Fibroblast of skin of abdomen (primary cell): ENCODE results near the gene CSN2. TPM values are rescaled to one million over a fixed set of nuclear protein-coding genes. Genes with fewer than 3 reads are reported as not detected.
"Not testable (repeated sequence)": the region's sequence is repeated elsewhere in the genome, so short reads cannot be mapped to it uniquely, and the experiment has no call there.

Experiments used
- DNase-seq: peaks from one replicate; pipeline ENCODE4 v3.0.0-alpha.2; 2013
- polyA plus RNA-seq, 2 experiments: library from polyadenylated mRNA; unstranded; fragments of 120-200 nt; gene quantifications; one replicate each; pipeline ENCODE4 v1.2.1, GENCODE V29; 2013; ENCODE audit not compliant: insufficient read length in 2 of 2

CSN2 gene
- polyA plus RNA-seq (2013, experiment 1 of 2; ENCODE audit: insufficient read length) = not detected
- not detected for polyA plus RNA-seq (2013, experiment 2 of 2; ENCODE audit: insufficient read length)

- DNase-seq = no peak
These were observed at the start of gene CSN2 for GRCh38 chr4:69965628-69966027. CSN2 (minus strand) TSS chr4:69965728; CDS start chr4:69960995, 4,733 bp downstream.

GRCh38 chr4:70008771-70009170 is 43.2 kb upstream of the CSN2 start:
- no peak for DNase-seq

GRCh38 chr4:70002507-70002906 is 37.0 kb upstream of the CSN2 start:
- DNase-seq = no peak

- DNase-seq = no peak
These were observed 35.2 kb upstream of the CSN2 start for GRCh38 chr4:70000711-70001110.

- no peak for DNase-seq
These were observed 33.9 kb upstream of the CSN2 start for GRCh38 chr4:69999420-69999819.

DNA sequence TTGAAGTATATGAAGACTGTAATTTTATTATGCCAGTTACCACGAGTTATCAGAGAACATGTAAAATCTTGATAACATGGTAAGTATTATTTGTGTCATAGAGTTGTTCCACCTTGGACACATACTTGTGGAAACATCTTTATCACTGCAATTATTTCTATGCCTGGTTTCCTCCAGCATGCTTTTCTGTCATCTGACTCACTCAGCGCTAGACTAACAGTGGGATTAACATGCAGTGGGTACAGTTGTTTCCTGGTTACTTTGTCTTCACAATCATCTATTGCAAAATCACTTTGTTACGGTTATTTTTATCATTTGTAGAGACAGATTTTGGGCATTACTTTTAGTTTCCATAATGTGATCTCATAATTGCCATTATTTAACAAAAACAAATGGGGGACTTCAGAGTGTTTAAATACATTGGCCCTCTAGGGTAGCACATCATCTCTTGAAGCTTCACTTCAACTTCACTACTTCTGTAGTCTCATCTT is 30.0 kb upstream of the CSN2 start, which contains the start of gene STATH:
STATH (plus strand) TSS at position 441 of the 491 bp plus-strand sequence. CDS start 2,472 bp downstream, outside the sequence.
- DNase-seq = peak; percentile 2

GRCh38 chr4:69994782-69995181 is 29.3 kb upstream of the CSN2 start:
- no peak for DNase-seq

DNA sequence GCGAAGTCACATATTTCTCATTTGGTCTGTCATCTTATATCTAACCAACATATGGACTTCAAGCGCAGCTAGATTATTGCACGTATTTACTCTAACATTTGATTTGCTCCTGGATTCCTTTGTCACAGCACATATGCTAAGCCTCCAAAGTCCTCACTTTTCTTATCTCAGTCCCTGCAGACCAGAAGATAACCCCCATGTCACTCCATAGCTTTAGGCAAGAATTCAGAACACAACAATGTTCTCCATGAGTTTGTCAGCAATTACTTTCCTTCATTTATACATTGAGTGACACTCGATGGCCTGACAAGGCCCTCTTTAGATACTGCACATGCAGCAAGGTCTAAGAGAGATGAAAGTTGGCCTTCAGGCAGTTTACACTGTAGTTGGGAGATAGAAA is 25.5 kb upstream of the CSN2 start:
- no peak for DNase-seq

GRCh38 chr4:69986663-69987062 is 21.1 kb upstream of the CSN2 start:
- DNase-seq = no peak

DNA sequence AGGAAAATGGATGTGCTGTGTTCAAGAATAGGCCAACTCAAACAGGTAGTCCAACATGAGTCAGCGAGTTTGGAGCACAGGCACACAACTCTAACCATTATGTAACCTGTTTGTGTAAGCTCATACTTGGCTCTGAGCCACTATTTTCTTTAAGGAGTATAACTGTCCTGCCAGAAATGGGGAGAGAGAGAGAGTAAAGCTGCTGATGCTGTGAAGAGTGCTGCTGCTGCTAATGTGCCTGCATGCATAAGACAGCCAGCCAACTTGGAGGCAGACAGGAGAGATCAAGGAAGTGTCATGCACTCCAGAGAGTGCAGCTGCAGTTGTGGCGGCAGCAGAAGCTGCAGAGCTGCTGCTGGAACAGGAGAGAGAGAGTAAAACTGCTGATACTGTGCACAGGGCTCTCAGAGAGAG is 18.5 kb upstream of the CSN2 start:
- DNase-seq = peak; percentile 6

DNA sequence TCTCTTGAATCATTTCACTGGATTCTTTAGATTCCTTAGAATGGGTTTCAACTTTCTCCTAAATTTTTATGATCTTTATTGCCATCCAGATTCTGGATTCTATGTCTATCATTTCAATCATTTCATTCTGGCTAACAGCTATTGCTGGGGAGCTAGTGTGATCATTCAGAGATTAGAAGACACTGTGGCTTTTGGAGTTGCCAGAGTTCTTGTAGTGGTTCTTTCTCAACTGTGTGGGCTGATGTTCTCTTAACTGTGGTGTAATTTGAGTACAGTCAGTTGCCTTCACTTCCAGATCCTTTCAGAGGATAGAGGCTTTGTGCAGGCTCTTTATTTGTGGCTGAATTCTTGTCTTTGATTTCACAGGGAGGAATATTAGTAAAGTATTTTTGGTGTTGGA is 12.1 kb upstream of the CSN2 start:
- DNase-seq = no peak

GRCh38 chr4:69974631-69975030 is 9.1 kb upstream of the CSN2 start:
- DNase-seq = no peak

DNA sequence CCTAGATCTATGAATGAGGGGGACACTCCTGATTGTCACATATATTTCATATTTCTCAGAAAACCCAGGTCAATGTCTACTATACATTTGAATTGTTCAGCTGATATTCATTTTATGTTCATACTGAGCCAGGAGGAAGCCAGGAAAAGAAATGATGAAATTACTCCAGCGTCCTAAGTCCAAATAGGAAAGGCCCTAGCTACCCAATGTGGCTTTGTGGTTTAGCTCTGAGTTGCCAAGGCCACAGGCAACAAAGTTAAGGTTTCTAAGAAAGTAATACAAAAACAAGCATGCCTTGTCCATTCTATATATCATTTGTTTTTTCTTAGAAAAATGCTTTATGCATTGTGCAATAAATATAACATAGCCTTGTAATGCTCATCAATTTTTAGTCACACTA is 4.5 kb upstream of the CSN2 start:
- no peak for DNase-seq

- no peak for DNase-seq
These were observed 8.3 kb downstream of the CSN2 start for GRCh38 chr4:69957209-69957608.

DNA sequence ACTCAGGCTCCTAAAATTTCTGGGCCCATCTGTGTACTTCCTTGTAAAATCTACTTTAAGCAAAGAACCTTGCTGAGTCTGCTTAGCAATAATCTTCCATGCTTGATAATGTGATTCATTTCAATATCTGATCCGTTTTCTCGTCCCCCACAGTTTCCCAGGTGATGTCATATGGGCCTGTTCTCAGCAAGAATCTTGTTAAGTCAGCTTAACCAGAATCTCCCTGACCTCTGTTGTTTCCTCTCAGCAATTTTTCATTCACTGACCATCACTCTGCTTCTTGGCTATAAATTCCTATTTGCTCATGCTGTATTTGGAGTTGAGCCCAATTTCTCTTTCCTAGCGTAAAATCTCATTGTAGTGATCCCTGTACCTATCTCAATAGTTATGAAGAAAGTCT is 13.9 kb downstream of the CSN2 start:
- DNase-seq = no peak

DNA sequence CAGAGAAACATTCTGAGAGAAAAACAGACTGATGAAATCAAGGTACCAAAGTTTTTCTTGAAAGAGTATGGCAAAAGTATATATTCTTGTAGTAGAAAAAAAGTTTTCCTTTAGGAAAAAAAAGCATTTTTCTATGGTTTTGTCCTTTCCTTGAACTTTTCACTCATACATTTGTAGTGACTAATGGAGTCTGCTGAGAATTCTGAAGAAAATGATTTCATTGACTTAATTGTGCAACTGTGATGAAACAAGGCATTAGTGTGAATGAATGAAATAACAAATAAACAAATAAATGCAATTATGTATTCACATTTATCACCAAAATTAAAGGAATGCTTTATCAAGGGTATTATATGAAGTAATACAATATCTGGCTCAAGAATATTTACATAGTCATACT is 29.0 kb downstream of the CSN2 start:
- DNase-seq = peak; percentile 18

DNA sequence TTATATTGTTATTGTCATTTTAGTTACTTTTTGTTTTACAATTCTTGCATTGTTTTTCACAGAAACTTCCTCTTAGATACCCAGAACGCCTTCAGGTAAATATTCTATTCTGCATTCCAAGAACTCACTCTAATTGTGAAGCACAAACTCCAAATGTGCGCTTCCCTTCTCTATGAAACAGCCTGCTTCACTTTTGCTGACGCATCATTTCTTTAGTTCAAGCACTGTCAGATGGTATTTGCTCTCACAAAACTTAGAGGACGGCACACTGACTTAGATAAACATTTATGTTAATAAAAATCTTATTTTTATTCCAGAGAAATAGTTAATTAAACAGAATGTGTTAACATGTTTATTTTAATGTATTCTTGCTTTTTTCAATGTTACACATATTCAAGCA is 31.4 kb downstream of the CSN2 start:
- no peak for DNase-seq

DNA sequence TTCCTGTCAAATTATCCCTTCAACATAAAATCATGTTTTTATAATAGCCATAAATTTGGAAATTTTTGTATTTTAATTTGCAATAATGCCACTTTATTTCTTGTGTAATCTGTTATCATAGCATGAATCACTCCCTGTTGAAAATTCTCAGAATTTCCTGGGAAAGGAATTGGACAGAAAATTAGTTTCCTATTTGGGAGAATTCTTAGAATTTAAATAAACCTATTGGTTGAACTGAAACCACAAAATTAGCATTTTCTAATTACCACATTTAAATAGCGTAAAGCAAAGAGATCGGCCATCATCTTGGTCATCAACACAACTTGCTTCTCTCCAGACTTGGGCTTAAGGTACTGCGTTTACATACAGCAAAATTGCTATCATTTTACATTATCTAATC is 34.8 kb downstream of the CSN2 start, which contains the start of gene CSN1S1:
CSN1S1 (plus strand) TSS at position 301 of the 400 bp plus-strand sequence. CDS start 1,488 bp downstream, outside the sequence.
- no peak for DNase-seq

GRCh38 chr4:69923782-69924410 is 41.6 kb downstream of the CSN2 start:
- DNase-seq = not testable (repeated sequence)

DNA sequence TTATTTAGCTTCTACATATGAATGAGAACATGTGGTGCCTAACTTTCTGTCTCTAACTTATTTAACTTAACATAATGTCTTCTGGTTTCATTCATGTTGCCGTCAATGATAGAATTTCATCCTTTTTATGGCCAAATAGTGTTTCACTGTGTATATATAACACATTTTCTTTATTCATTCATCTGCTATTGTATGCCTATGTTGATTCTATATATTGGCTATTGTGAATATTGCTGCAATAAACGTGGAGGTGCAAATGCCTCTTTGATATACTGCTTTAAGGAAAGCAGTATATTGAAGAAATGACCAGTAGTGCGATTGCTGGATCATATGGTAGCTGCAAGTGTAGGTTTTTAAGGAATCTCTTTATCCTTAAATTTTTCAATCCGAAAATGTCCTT is 44.7 kb downstream of the CSN2 start:
- no peak for DNase-seq

GRCh38 chr4:69910016-69910782 is 55.3 kb downstream of the CSN2 start:
- DNase-seq = peak; percentile 59

DNA sequence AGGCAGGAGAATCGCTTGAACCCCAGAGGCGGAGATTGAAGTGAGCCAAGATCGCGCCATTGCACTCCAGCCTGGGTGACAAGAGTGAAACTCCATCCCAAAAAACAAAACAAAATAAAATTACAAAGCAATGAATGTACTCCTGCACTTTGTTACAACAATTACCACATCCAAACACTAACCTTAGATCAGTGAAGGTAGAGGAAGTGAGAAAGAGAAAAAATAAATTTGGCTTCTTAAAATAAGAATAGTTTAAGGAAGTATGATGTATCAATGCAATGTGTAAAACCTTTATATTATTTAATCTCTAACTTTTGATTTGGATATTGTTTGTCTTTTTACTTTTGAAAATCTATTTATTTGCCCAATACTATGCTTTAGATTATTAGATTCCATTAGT is 56.3 kb downstream of the CSN2 start:
- no peak for DNase-seq

- DNase-seq = peak; percentile 65
These were observed 58.4 kb downstream of the CSN2 start for GRCh38 chr4:69907151-69907550.
